ENCODE data around the gene SLC25A29.
"Not testable (repeated sequence)": the region's sequence is repeated elsewhere in the genome, so short reads cannot be mapped to it uniquely, and the experiment has no call there.

The SLC25A29 gene

GRCh38 chr14:100292776-100293461, 13.3 kb downstream of the SLC25A29 start:
- DNase-seq: peak; percentile 9

- DNase-seq: peak; percentile 6
These were observed 13.9 kb downstream of the SLC25A29 start for GRCh38 chr14:100292301-100292775.

GRCh38 chr14:100291305-100292075, 14.8 kb downstream of the SLC25A29 start:
- peak; percentile 14 for DNase-seq

GRCh38 chr14:100290607-100291304, 15.5 kb downstream of the SLC25A29 start:
- peak; percentile 5 for DNase-seq

GRCh38 chr14:100289916-100290606, 16.2 kb downstream of the SLC25A29 start:
- peak; percentile 10 for DNase-seq

GRCh38 chr14:100288382-100289185, 17.7 kb downstream of the SLC25A29 start:
- peak; percentile 9 for DNase-seq

GRCh38 chr14:100287998-100288295, 18.3 kb downstream of the SLC25A29 start:
- peak; percentile 11 for DNase-seq

GRCh38 chr14:100287202-100287997, 18.8 kb downstream of the SLC25A29 start:
- no peak for DNase-seq

- DNase-seq: peak; percentile 16
These were observed 19.6 kb downstream of the SLC25A29 start for GRCh38 chr14:100286484-100287191.

GRCh38 chr14:100285913-100286400, 20.3 kb downstream of the SLC25A29 start:
- DNase-seq: no peak

GRCh38 chr14:100285021-100285912, 21.0 kb downstream of the SLC25A29 start:
- DNase-seq: peak; percentile 88

- no peak for DNase-seq
These were observed 22.0 kb downstream of the SLC25A29 start for GRCh38 chr14:100283984-100284881.

- not testable (repeated sequence) for DNase-seq
These were observed 22.8 kb downstream of the SLC25A29 start for GRCh38 chr14:100283436-100283835.

GRCh38 chr14:100282766-100283419, 23.4 kb downstream of the SLC25A29 start:
- no peak for DNase-seq

GRCh38 chr14:100282083-100282350, 24.2 kb downstream of the SLC25A29 start:
- no peak for DNase-seq

- no peak for DNase-seq
These were observed 24.8 kb downstream of the SLC25A29 start for GRCh38 chr14:100281286-100282082.

GRCh38 chr14:100279563-100279962, 26.7 kb downstream of the SLC25A29 start:
- DNase-seq: no peak

Data from activated T-cell treated with anti-CD3 and anti-CD28 coated beads, Interleukin-2, amount 50 U/mL, for 1 hour (primary cell).